Loucy (cell line): Measurements from ENCODE around the gene BCR.

ENCODE experiments used
- H2AFZ ChIP-seq: fragments of 200-600 bp; sonication (generic); 2 replicates; pipeline ENCODE4 v1.6.0; 2016; ENCODE audit warnings: antibody characterized with exemption, mild to moderate bottlenecking, low read length, moderate library complexity
- H3F3A ChIP-seq: fragments of 200-600 bp; 2 replicates; pipeline ENCODE4 v1.6.0; 2016; ENCODE audit warnings: antibody characterized with exemption, low read depth, mild to moderate bottlenecking
- H3K27me3 ChIP-seq: fragments of 200-600 bp; sonication (generic); 2 replicates; pipeline ENCODE4 v1.6.1; 2014; ENCODE audit warnings: low read length, mild to moderate bottlenecking; ENCODE audit not compliant: insufficient read depth, poor library complexity, severe bottlenecking
- H3K36me3 ChIP-seq: fragments of 200-600 bp; sonication (generic); 2 replicates; pipeline ENCODE4 v1.6.1; 2016; ENCODE audit warnings: low read length; ENCODE audit not compliant: insufficient read depth
- H3K4me1 ChIP-seq: fragments of 200-600 bp; sonication (generic); 2 replicates; pipeline ENCODE4 v1.5.1; 2014; ENCODE audit warnings: low read length, mild to moderate bottlenecking; ENCODE audit not compliant: insufficient read depth, poor library complexity, severe bottlenecking
- H3K4me2 ChIP-seq: fragments of 200-600 bp; sonication (generic); 2 replicates; pipeline ENCODE4 v1.6.0; 2014; ENCODE audit warnings: antibody characterized with exemption, low read length, low read depth, mild to moderate bottlenecking; ENCODE audit not compliant: poor library complexity, severe bottlenecking
- H3K4me3 ChIP-seq: fragments of 200-600 bp; sonication (generic); 2 replicates; pipeline ENCODE4 v1.5.1; 2014; ENCODE audit warnings: low read length, mild to moderate bottlenecking, mixed read lengths; ENCODE audit not compliant: poor library complexity, severe bottlenecking
- H3K79me2 ChIP-seq: fragments of 200-600 bp; sonication (generic); 2 replicates; pipeline ENCODE4 v1.6.1; 2014; ENCODE audit warnings: low read length; ENCODE audit not compliant: insufficient read depth
- H3K9ac ChIP-seq: fragments of 200-600 bp; sonication (generic); 2 replicates; pipeline ENCODE4 v1.6.0; 2014; ENCODE audit warnings: mild to moderate bottlenecking, low read depth, low read length, moderate library complexity; ENCODE audit not compliant: poor library complexity, severe bottlenecking
- H3K9me2 ChIP-seq: fragments of 200-600 bp; sonication (generic); replicated peaks from 2 replicates; pipeline ENCODE4 v1.6.1; 2016; ENCODE audit warnings: low read depth, low read length, mixed read lengths
- H3K9me3 ChIP-seq: fragments of 200-600 bp; sonication (generic); 2 replicates; pipeline ENCODE4 v1.6.1; 2014; ENCODE audit warnings: mild to moderate bottlenecking, antibody characterized with exemption, low read length, low read depth; ENCODE audit not compliant: insufficient read depth
- H4K20me1 ChIP-seq: fragments of 200-600 bp; sonication (generic); 2 replicates; pipeline ENCODE4 v1.6.0; 2014; ENCODE audit warnings: antibody characterized with exemption, low read length, mild to moderate bottlenecking; ENCODE audit not compliant: insufficient read depth, poor library complexity, severe bottlenecking
- EZH2phosphoT487 ChIP-seq: fragments of 200-600 bp; IDR thresholded peaks from 2 replicates; pipeline ENCODE4 v1.6.1; 2018; ENCODE audit warnings: antibody characterized with exemption, mild to moderate bottlenecking, moderate library complexity, borderline replicate concordance
- TF ChIP-seq, protein P1 (sequence below): fragments of 200-600 bp; sonication (generic); conservative IDR thresholded peaks from 2 replicates; pipeline ENCODE4 v1.5.1; 2014; ENCODE audit warnings: mild to moderate bottlenecking, antibody characterized with exemption, low read length

Gene BCR

DNA sequence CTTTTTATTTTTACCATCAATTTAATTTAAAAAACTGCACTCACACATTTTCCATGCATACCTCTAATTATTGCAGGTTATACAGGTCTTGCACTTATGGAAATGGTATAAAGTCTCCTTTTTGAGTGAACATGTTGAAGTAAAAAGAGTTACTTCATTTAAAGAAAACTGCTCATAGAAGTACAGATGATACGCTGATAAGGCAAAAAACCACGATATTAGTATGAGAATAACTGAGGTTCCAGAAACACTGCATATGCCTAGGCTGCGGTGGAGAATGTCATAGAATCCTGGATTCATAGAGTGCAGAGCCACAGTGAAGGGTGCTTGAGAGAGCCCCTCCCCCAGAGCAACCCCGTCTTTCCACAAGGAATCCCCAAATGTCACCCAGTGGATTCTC lies 175.8 kb downstream of the BCR start:
- no peak overlapping the region for H2AFZ ChIP-seq
- no peak overlapping the region for H3K4me3 ChIP-seq
- H3K79me2 ChIP-seq, result no peaks in the 10 kb centered on the region
- TF ChIP-seq EZH2phosphoT487, result no peak
- TF ChIP-seq, protein P1, sequence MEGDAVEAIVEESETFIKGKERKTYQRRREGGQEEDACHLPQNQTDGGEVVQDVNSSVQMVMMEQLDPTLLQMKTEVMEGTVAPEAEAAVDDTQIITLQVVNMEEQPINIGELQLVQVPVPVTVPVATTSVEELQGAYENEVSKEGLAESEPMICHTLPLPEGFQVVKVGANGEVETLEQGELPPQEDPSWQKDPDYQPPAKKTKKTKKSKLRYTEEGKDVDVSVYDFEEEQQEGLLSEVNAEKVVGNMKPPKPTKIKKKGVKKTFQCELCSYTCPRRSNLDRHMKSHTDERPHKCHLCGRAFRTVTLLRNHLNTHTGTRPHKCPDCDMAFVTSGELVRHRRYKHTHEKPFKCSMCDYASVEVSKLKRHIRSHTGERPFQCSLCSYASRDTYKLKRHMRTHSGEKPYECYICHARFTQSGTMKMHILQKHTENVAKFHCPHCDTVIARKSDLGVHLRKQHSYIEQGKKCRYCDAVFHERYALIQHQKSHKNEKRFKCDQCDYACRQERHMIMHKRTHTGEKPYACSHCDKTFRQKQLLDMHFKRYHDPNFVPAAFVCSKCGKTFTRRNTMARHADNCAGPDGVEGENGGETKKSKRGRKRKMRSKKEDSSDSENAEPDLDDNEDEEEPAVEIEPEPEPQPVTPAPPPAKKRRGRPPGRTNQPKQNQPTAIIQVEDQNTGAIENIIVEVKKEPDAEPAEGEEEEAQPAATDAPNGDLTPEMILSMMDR, result no peak
- no peaks in the 10 kb centered on the region for H3K9me2 ChIP-seq
- H3K36me3 ChIP-seq, result no peaks in the 10 kb centered on the region
- H4K20me1 ChIP-seq, result no peaks in the 10 kb centered on the region
- no peaks in the 10 kb centered on the region for H3K9me3 ChIP-seq
- no peak overlapping the region for H3K4me2 ChIP-seq
- H3K27me3 ChIP-seq, result no peaks in the 10 kb centered on the region
- no peaks in the 10 kb centered on the region for H3F3A ChIP-seq
- H3K4me1 ChIP-seq, result no peaks in the 10 kb centered on the region
- H3K9ac ChIP-seq, result no peak overlapping the region

DNA sequence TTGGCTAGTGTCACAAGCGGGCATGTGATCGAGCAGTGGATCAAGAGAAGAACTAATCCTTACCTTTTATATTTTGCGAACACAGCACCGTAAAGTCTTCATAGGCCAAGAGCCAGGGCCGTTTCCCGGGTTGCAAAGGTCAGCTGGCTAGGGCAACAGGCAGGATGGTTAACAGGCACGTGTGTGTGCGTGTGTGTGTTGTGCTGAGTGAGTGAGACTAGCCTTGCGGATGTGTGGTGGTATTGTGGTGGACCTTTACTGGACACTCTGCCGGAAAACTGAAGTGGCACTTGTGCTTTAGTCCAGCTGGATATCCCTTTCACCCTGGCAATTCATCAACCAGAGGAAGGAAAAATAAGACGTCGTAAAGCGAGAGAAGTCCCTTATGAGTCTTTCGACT lies 176.7 kb downstream of the BCR start:
- Histone ChIP-seq H3K9me2 (no peaks in the 10 kb centered on the region), H3K9me3 (no peaks in the 10 kb centered on the region), H3K4me1 (no peaks in the 10 kb centered on the region), H4K20me1 (no peaks in the 10 kb centered on the region), H3K4me3 (no peak overlapping the region), H3K79me2 (no peaks in the 10 kb centered on the region), H3F3A (no peaks in the 10 kb centered on the region), H2AFZ (no peak overlapping the region), H3K36me3 (no peaks in the 10 kb centered on the region), H3K9ac (no peak overlapping the region), H3K4me2 (no peak overlapping the region), H3K27me3 (no peaks in the 10 kb centered on the region)
- TF ChIP-seq, protein P1, result no peak
- no peak for TF ChIP-seq EZH2phosphoT487

DNA sequence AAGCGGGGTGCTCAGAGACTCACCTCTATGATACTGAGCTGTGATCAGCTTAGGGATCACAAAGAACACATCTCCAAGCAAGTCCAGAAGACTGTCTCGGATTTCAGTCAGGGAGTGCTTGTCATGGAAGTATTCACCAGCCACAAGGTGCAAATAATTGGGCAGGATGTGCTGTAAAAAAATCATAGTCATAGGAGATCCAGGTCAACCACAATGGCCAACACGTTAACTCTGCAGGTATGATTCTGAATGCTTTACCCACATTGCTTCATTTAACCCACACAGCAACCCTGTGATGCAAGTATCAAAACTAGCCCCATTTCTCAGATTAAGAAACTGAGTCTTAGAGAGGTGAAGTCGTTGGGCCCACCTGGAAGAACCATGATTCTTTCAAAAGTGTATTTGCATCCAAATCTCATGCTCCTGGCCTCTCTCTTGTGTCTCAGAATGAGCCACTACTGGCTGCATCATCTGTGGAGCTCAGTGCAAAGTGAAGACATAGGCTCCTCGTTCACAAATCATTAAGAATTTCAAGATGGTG lies 179.3 kb downstream of the BCR start:
- Histone ChIP-seq H2AFZ (no peak overlapping the region), H3K36me3 (no peaks in the 10 kb centered on the region), H3K9me2 (no peaks in the 10 kb centered on the region), H3K27me3 (no peaks in the 10 kb centered on the region), H3K79me2 (no peaks in the 10 kb centered on the region), H3F3A (no peaks in the 10 kb centered on the region), H3K4me1 (peaks cover 3% of the 10 kb centered on the region), H3K9ac (no peak overlapping the region), H3K9me3 (no peaks in the 10 kb centered on the region), H3K4me3 (no peak overlapping the region), H4K20me1 (no peaks in the 10 kb centered on the region), H3K4me2 (no peak overlapping the region)
- TF ChIP-seq, protein P1, result no peak
- no peak for TF ChIP-seq EZH2phosphoT487
